WTC11 (cell line): Measurements from ENCODE around the gene FAM118B. TPM values are rescaled to one million over a fixed set of nuclear protein-coding genes. Genes with fewer than 3 reads are reported as not detected.

Experiments used
- ATAC-seq: fragments of 200-7000 bp; cut with Tn5 transposase; 2 replicates; pipeline ENCODE4 v1.10.0; 2021; ENCODE audit warnings: mild to moderate bottlenecking, moderate library complexity
- CTCF ChIA-PET: fragments of 300-600 bp; sonication (Branson Sonifier 250); formaldehyde crosslinking; loops from one replicate; lab custom pipeline; 2021; ENCODE audit warnings: antibody characterized with exemption; lab: Charles Lee
- POLR2A ChIA-PET: fragments of 350-600 bp; sonication (Branson Sonifier 250); formaldehyde crosslinking; loops from one replicate; lab custom pipeline; 2021; ENCODE audit warnings: antibody characterized with exemption; lab: Charles Lee
- DNase-seq: peaks from one replicate; pipeline ENCODE4 v3.0.0; 2021; ENCODE audit warnings: low spot score
- H3K27ac Mint-ChIP-seq: 2 replicates; pipeline ENCODE4 v1.8.0; 2021; ENCODE audit warnings: mixed read lengths
- H3K27me3 Mint-ChIP-seq: 2 replicates; pipeline ENCODE4 v1.8.0; 2021; ENCODE audit warnings: low read depth, mild to moderate bottlenecking, moderate library complexity, mixed read lengths
- H3K36me3 Mint-ChIP-seq: 2 replicates; pipeline ENCODE4 v1.8.0; 2021; ENCODE audit warnings: mixed read lengths
- H3K4me1 Mint-ChIP-seq: 2 replicates; pipeline ENCODE4 v1.8.0; 2022; ENCODE audit warnings: mixed read lengths
- H3K4me3 Mint-ChIP-seq: 2 replicates; pipeline ENCODE4 v1.8.0; 2021; ENCODE audit warnings: mild to moderate bottlenecking, moderate library complexity, mixed read lengths
- H3K9me3 Mint-ChIP-seq: 2 replicates; pipeline ENCODE4 v1.8.0; 2021; ENCODE audit warnings: mixed read lengths
- CBFB ChIP-seq: sonication (generic); formaldehyde crosslinking; IDR thresholded peaks from 2 replicates; pipeline ENCODE4 v1.8.1; 2022; ENCODE audit warnings: mild to moderate bottlenecking, low read depth, missing genetic modification reagents
- CREB1 ChIP-seq: sonication (generic); formaldehyde crosslinking; IDR thresholded peaks from 2 replicates; pipeline ENCODE4 v1.8.0; 2023; ENCODE audit warnings: mild to moderate bottlenecking, missing genetic modification reagents
- E2F1 ChIP-seq: sonication (generic); formaldehyde crosslinking; IDR thresholded peaks from 2 replicates; pipeline ENCODE4 v1.8.0; 2022; ENCODE audit warnings: mild to moderate bottlenecking, missing genetic modification reagents
- EMX1 ChIP-seq: fragments of 250-450 bp; sonication (Bioruptor Pico); IDR thresholded peaks from 2 replicates; pipeline ENCODE4 v1.8.0; 2021; ENCODE audit warnings: mild to moderate bottlenecking
- FOXJ3 ChIP-seq: sonication (generic); formaldehyde crosslinking; IDR thresholded peaks from 2 replicates; pipeline ENCODE4 v1.9.0; 2021; ENCODE audit warnings: missing genetic modification reagents, mild to moderate bottlenecking, borderline replicate concordance
- GABPB1 ChIP-seq: sonication (generic); formaldehyde crosslinking; IDR thresholded peaks from 2 replicates; pipeline ENCODE4 v1.8.1; 2023; ENCODE audit warnings: mild to moderate bottlenecking, missing genetic modification reagents
- IRF2 ChIP-seq: sonication (generic); formaldehyde crosslinking; IDR thresholded peaks from 2 replicates; pipeline ENCODE4 v1.8.0; 2022; ENCODE audit warnings: low read depth, missing genetic modification reagents, borderline replicate concordance
- KAT7 ChIP-seq: sonication (generic); formaldehyde crosslinking; IDR thresholded peaks from 2 replicates; pipeline ENCODE4 v1.8.1; 2023; ENCODE audit warnings: missing genetic modification reagents, mild to moderate bottlenecking, borderline replicate concordance
- MLX ChIP-seq: sonication (generic); formaldehyde crosslinking; IDR thresholded peaks from 2 replicates; pipeline ENCODE4 v1.8.1; 2023; ENCODE audit warnings: mild to moderate bottlenecking, missing genetic modification reagents, moderate library complexity
- NFATC4 ChIP-seq: fragments of 250-450 bp; sonication (Bioruptor Pico); IDR thresholded peaks from 2 replicates; pipeline ENCODE4 v1.9.0; 2021; ENCODE audit warnings: mild to moderate bottlenecking
- NR1H2 ChIP-seq: sonication (generic); formaldehyde crosslinking; IDR thresholded peaks from 2 replicates; pipeline ENCODE4 v1.9.0; 2021; ENCODE audit warnings: mild to moderate bottlenecking, moderate library complexity, missing genetic modification reagents
- SP1 ChIP-seq: sonication (generic); formaldehyde crosslinking; conservative IDR thresholded peaks from 2 replicates; pipeline ENCODE4 v1.8.1; 2022; ENCODE audit warnings: missing genetic modification reagents
- STAT6 ChIP-seq: sonication (generic); formaldehyde crosslinking; conservative IDR thresholded peaks from 2 replicates; pipeline ENCODE4 v1.8.1; 2023; ENCODE audit warnings: mild to moderate bottlenecking, low read depth, missing genetic modification reagents, moderate library complexity
- TP53 ChIP-seq: sonication (generic); formaldehyde crosslinking; IDR thresholded peaks from 2 replicates; pipeline ENCODE4 v1.8.1; 2023; ENCODE audit warnings: mild to moderate bottlenecking, missing genetic modification reagents
- ZBTB21 ChIP-seq: sonication (generic); formaldehyde crosslinking; IDR thresholded peaks from 2 replicates; pipeline ENCODE4 v1.8.1; 2023; ENCODE audit warnings: mild to moderate bottlenecking, missing genetic modification reagents, borderline replicate concordance
- ZNF219 ChIP-seq: sonication (generic); formaldehyde crosslinking; IDR thresholded peaks from 2 replicates; pipeline ENCODE4 v1.8.0; 2023; ENCODE audit warnings: missing genetic modification reagents, mild to moderate bottlenecking, borderline replicate concordance
- ZNF396 ChIP-seq: fragments of 250-450 bp; sonication (Bioruptor Pico); IDR thresholded peaks from 2 replicates; pipeline ENCODE4 v1.8.0; 2021; ENCODE audit warnings: mild to moderate bottlenecking, moderate library complexity, borderline replicate concordance
- ZNF532 ChIP-seq: fragments of 250-450 bp; sonication (Bioruptor Pico); IDR thresholded peaks from 2 replicates; pipeline ENCODE4 v1.9.0; 2021; ENCODE audit warnings: mild to moderate bottlenecking, borderline replicate concordance
- ZNF671 ChIP-seq: fragments of 250-450 bp; sonication (Bioruptor Pico); IDR thresholded peaks from 2 replicates; pipeline ENCODE4 v1.8.0; 2021; ENCODE audit warnings: mild to moderate bottlenecking
- total RNA-seq: library from RNA; stranded (reverse); gene quantifications from 3 replicates; pipeline ENCODE4 v1.2.3, GENCODE V29; 2021
- TF ChIP-seq, protein P1 (sequence below): fragments of 250-450 bp; sonication (Bioruptor Pico); IDR thresholded peaks from 2 replicates; pipeline ENCODE4 v1.9.0; 2021; ENCODE audit warnings: moderate library complexity, mild to moderate bottlenecking, inconsistent platforms, borderline replicate concordance
- TF ChIP-seq, protein P2 (sequence below): sonication (generic); formaldehyde crosslinking; IDR thresholded peaks from 2 replicates; pipeline ENCODE4 v1.8.1; 2023; ENCODE audit warnings: mild to moderate bottlenecking, missing genetic modification reagents, moderate library complexity
- TF ChIP-seq, protein P3 (sequence below): sonication (generic); formaldehyde crosslinking; IDR thresholded peaks from 2 replicates; pipeline ENCODE4 v1.8.1; 2023; ENCODE audit warnings: mild to moderate bottlenecking, missing genetic modification reagents

The FAM118B gene
- total RNA-seq, 1 experiment from 2014 or later, result 35.3 TPM

- Mint-ChIP-seq H3K27ac (no peak overlapping the region), H3K27me3 (no peaks in the 10 kb centered on the region), H3K9me3 (no peaks in the 10 kb centered on the region), H3K4me1 (peaks cover 2% of the 10 kb centered on the region), H3K36me3 (peaks cover 84% of the 10 kb centered on the region), H3K4me3 (no peak overlapping the region)
- POLR2A ChIA-PET, result no interaction called here
- CTCF ChIA-PET, result no interaction called here
- TF ChIP-seq SP1 (CRISPR knock-in tag), result no peak
- no peak for TF ChIP-seq FOXJ3
- TF ChIP-seq STAT6 (CRISPR knock-in tag), result no peak
- TF ChIP-seq ZNF396 (CRISPR knock-in tag), result no peak
- no peak for TF ChIP-seq NR1H2 (CRISPR knock-in tag)
- no peak for TF ChIP-seq CREB1
- no peak for TF ChIP-seq IRF2 (CRISPR knock-in tag)
- no peak for TF ChIP-seq ZNF671
- TF ChIP-seq, protein P1, sequence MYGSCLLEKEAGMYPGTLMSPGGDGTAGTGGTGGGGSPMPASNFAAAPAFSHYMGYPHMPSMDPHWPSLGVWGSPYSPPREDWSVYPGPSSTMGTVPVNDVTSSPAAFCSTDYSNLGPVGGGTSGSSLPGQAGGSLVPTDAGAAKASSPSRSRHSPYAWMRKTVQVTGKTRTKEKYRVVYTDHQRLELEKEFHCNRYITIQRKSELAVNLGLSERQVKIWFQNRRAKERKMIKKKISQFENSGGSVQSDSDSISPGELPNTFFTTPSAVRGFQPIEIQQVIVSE (CRISPR knock-in tag), result no peak
- TF ChIP-seq EMX1 (CRISPR knock-in tag), result no peak
- TF ChIP-seq ZBTB21 (CRISPR knock-in tag), result no peak
- TF ChIP-seq GABPB1 (CRISPR knock-in tag), result no peak
- no peak for TF ChIP-seq NFATC4 (CRISPR knock-in tag)
- TF ChIP-seq, protein P2, sequence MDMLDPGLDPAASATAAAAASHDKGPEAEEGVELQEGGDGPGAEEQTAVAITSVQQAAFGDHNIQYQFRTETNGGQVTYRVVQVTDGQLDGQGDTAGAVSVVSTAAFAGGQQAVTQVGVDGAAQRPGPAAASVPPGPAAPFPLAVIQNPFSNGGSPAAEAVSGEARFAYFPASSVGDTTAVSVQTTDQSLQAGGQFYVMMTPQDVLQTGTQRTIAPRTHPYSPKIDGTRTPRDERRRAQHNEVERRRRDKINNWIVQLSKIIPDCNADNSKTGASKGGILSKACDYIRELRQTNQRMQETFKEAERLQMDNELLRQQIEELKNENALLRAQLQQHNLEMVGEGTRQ (CRISPR knock-in tag), result no peak
- TF ChIP-seq, protein P3, sequence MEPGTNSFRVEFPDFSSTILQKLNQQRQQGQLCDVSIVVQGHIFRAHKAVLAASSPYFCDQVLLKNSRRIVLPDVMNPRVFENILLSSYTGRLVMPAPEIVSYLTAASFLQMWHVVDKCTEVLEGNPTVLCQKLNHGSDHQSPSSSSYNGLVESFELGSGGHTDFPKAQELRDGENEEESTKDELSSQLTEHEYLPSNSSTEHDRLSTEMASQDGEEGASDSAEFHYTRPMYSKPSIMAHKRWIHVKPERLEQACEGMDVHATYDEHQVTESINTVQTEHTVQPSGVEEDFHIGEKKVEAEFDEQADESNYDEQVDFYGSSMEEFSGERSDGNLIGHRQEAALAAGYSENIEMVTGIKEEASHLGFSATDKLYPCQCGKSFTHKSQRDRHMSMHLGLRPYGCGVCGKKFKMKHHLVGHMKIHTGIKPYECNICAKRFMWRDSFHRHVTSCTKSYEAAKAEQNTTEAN (CRISPR knock-in tag), result no peak
- ATAC-seq (no peak), DNase-seq (no peak)
These were observed 6.2 kb upstream of the FAM118B start for GRCh38 chr11:126205359-126205758.

DNA sequence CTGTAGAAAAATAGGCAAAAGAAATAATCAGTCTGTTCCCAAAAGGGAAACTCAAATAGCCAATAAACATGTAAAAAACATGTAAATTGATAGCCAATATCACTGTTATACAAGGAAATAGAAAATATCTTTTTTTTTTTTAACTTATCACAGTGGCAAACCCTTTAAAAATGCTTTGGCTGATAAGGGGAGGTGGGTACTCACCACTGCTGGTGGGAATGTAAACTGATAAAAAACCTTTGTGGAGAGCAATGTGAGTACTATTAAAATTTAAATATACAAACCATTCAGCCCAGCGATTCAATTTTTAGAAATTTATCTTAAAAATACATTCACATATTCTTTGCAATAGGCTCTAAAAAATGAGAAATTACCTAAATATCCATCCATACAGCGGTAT is 3.7 kb upstream of the FAM118B start:
- Mint-ChIP-seq H3K36me3 (peaks cover 59% of the 10 kb centered on the region), H3K4me3 (no peak overlapping the region), H3K9me3 (no peaks in the 10 kb centered on the region)
- DNase-seq, result no peak
- TF ChIP-seq TP53, result no peak
- no peak for TF ChIP-seq KAT7 (CRISPR knock-in tag)
- TF ChIP-seq NFATC4 (CRISPR knock-in tag), result no peak
- TF ChIP-seq MLX (CRISPR knock-in tag), result no peak
- TF ChIP-seq E2F1, result no peak
- TF ChIP-seq ZNF219 (CRISPR knock-in tag), result no peak
- TF ChIP-seq CBFB (CRISPR knock-in tag), result no peak
- TF ChIP-seq ZNF532 (CRISPR knock-in tag), result no peak
- TF ChIP-seq, all 79 proteins: peak for 0
- Mint-ChIP-seq H3K27ac (no peak overlapping the region), H3K4me1 (peaks cover 13% of the 10 kb centered on the region), H3K27me3 (no peaks in the 10 kb centered on the region)
- POLR2A ChIA-PET, result no interaction called here
- ATAC-seq, result no peak
- CTCF ChIA-PET, result no interaction called here
